Endothelial cell of umbilical vein (primary cell): ENCODE results near the gene CHID1. TPM values are rescaled to one million over a fixed set of nuclear protein-coding genes. Genes with fewer than 3 reads are reported as not detected.

Experiments used
- BruUV-seq: library from RNA; stranded (reverse); fragments of 400-500 nt; replicated peaks from 2 replicates; lab custom pipeline; 2021; lab: Mats Ljungman, UMichigan
- CTCF ChIA-PET: fragments of 300-600, 350-600 bp; sonication (Branson Sonifier 250); formaldehyde crosslinking; loops from one replicate; lab custom pipeline; 2021; ENCODE audit warnings: antibody characterized with exemption, inconsistent platforms; lab: Charles Lee
- POLR2A ChIA-PET: fragments of 300-600, 350-600 bp; sonication (Branson Sonifier 250); formaldehyde crosslinking; loops from one replicate; lab custom pipeline; 2021; ENCODE audit warnings: antibody characterized with exemption, inconsistent platforms; lab: Charles Lee
- DNase-seq: peaks from one replicate; pipeline ENCODE4 v3.0.0-alpha.2; 2011; ENCODE audit warnings: low read depth, low spot score
- FAIRE-seq: peaks from 2 replicates; lab custom pipeline; 2011; peaks lifted over from hg19 to GRCh38; lab: Jason Lieb, UNC
- H2AFZ ChIP-seq: 2 replicates; pipeline ENCODE4 v1.6.0; 2012; ENCODE audit warnings: low read depth, low read length, control low read depth, inconsistent platforms
- H3K27ac ChIP-seq: 2 replicates; pipeline ENCODE4 v1.5.1; 2011; ENCODE audit warnings: low read depth, mild to moderate bottlenecking, control low read depth, low read length, moderate library complexity; ENCODE audit not compliant: insufficient read depth
- H3K27me3 ChIP-seq, 2 experiments: 2 replicates each; pipeline versions ENCODE4 v1.6.0 to v1.6.1; 2011; ENCODE audit warnings: low read length in 2 of 2, mixed read lengths in 1 of 2; ENCODE audit not compliant: control insufficient read depth in 2 of 2, insufficient read depth in 2 of 2
- H3K36me3 ChIP-seq, 2 experiments: 2 replicates in 1 of 2; 3 replicates in 1 of 2; pipeline ENCODE4 v1.5.1; 2011; ENCODE audit warnings: low read length in 2 of 2, mild to moderate bottlenecking in 1 of 2, moderate library complexity in 1 of 2; ENCODE audit not compliant: control insufficient read depth in 2 of 2, insufficient read depth in 2 of 2; ENCODE audit errors: extremely low read depth in 1 of 2
- H3K4me1 ChIP-seq: 3 replicates; pipeline ENCODE4 v1.5.1; 2011; ENCODE audit warnings: mild to moderate bottlenecking, low read length; ENCODE audit not compliant: control insufficient read depth, insufficient read depth; ENCODE audit errors: extremely low read depth
- H3K4me2 ChIP-seq: 2 replicates; pipeline ENCODE4 v1.6.1; 2011; ENCODE audit warnings: low read length, control low read depth, mixed read lengths; ENCODE audit not compliant: insufficient read depth
- H3K4me3 ChIP-seq, 3 experiments: fragments of 200-600 bp in 1 of 3; sonication (generic), shearing (Covaris generic) in 1 of 3; replicated peaks in 1 of 3; 2 replicates each; pipeline ENCODE4 v1.5.1; 2011 to 2016; ENCODE audit warnings: control low read depth in 3 of 3, low read length in 3 of 3, mild to moderate bottlenecking in 2 of 3, inconsistent platforms in 1 of 3, low read depth in 1 of 3, moderate library complexity in 1 of 3; ENCODE audit not compliant: insufficient read depth in 1 of 3
- H3K79me2 ChIP-seq: 2 replicates; pipeline ENCODE4 v1.6.0; 2012; ENCODE audit warnings: low read length, inconsistent platforms; ENCODE audit not compliant: control insufficient read depth, insufficient read depth
- H3K9ac ChIP-seq: replicated peaks from 2 replicates; pipeline ENCODE3; 2011; ENCODE audit warnings: low read length, control low read depth; ENCODE audit not compliant: insufficient read depth; ENCODE audit errors: extremely low read depth
- H3K9me1 ChIP-seq: replicated peaks from 3 replicates; pipeline ENCODE4 v1.6.0; 2011; ENCODE audit warnings: mild to moderate bottlenecking, low read length; ENCODE audit not compliant: control insufficient read depth, insufficient read depth; ENCODE audit errors: extremely low read depth
- H3K9me3 ChIP-seq: replicated peaks from 2 replicates; pipeline ENCODE4 v1.5.1; 2012; ENCODE audit warnings: low read length, inconsistent platforms; ENCODE audit not compliant: control insufficient read depth, insufficient read depth
- H4K20me1 ChIP-seq: replicated peaks from 2 replicates; pipeline ENCODE3; 2011; ENCODE audit warnings: mild to moderate bottlenecking, low read length; ENCODE audit not compliant: control insufficient read depth, insufficient read depth; ENCODE audit errors: extremely low read depth
- EZH2 ChIP-seq: IDR thresholded peaks from 2 replicates; pipeline ENCODE4 v1.6.1; 2012; ENCODE audit warnings: borderline replicate concordance, low read depth, mild to moderate bottlenecking, moderate library complexity, low read length, inconsistent platforms; ENCODE audit not compliant: severe bottlenecking
- FOS ChIP-seq: IDR thresholded peaks from 2 replicates; pipeline ENCODE4 v1.6.1; 2011; ENCODE audit warnings: mild to moderate bottlenecking, low read length, moderate library complexity, borderline replicate concordance; ENCODE audit not compliant: insufficient read depth
- GATA2 ChIP-seq: IDR thresholded peaks from 2 replicates; pipeline ENCODE4 v1.7.0; 2011; ENCODE audit warnings: low read depth, mild to moderate bottlenecking, moderate library complexity, mixed read lengths, low read length; ENCODE audit not compliant: insufficient read length, insufficient read depth
- JUN ChIP-seq: IDR thresholded peaks from 2 replicates; pipeline ENCODE4 v1.6.1; 2011; ENCODE audit warnings: borderline replicate concordance, low read depth; ENCODE audit not compliant: insufficient read length, insufficient read depth
- MYC ChIP-seq: IDR thresholded peaks from one replicate; pipeline ENCODE4 v1.6.1; 2011; ENCODE audit warnings: mild to moderate bottlenecking, low read depth, low read length
- POLR2A ChIP-seq: IDR thresholded peaks from 2 replicates; pipeline ENCODE4 v1.6.1; 2012; ENCODE audit warnings: low read depth, mild to moderate bottlenecking, control low read depth, low read length
- POLR2AphosphoS5 ChIP-seq: IDR thresholded peaks from 2 replicates; pipeline ENCODE4 v1.6.1; 2012; ENCODE audit warnings: low read depth, mild to moderate bottlenecking, control low read depth, low read length, moderate library complexity; ENCODE audit not compliant: insufficient read depth
- dilution Hi-C: fragments of 300-500 bp; cut with MboI; formaldehyde crosslinking; loops from one replicate; pipeline ENCODE4 v1.15.0; 2019; ENCODE audit warnings: low sequenced_read_pairs; ENCODE audit not compliant: extremely low pct_ligation_motif_present
- intact Hi-C: fragments of 100-400 bp; cut with micrococcal nuclease; formaldehyde crosslinking; loops from one replicate; pipeline ENCODE4 v1.10.0; 2022
- polyA plus RNA-seq, 4 experiments: library from polyadenylated mRNA; depleted of rRNA in 3 of 4; stranded (reverse) in 3 of 4; unstranded in 1 of 4; fragments of >200 nt; gene quantifications; 2 replicates each; pipeline versions ENCODE4 v1.2.1 to v1.2.3, GENCODE V29; 2011 to 2012; ENCODE audit warnings: missing spikeins in 1 of 4
- total RNA-seq: library from RNA; stranded (reverse); gene quantifications from 2 replicates; pipeline ENCODE4 v1.2.3, GENCODE V29; 2021
- TF ChIP-seq, protein P1 (sequence below), 2 donors: IDR thresholded peaks; 1 replicate in 1 of 2; 2 replicates in 1 of 2; pipeline ENCODE4 v1.5.1; 2011; ENCODE audit warnings: low read length in 2 of 2, mild to moderate bottlenecking in 2 of 2, moderate library complexity in 2 of 2, control low read depth in 1 of 2, inconsistent platforms in 1 of 2, low read depth in 1 of 2; ENCODE audit not compliant: insufficient read depth in 1 of 2; ENCODE audit errors: extremely low read depth in 1 of 2
- TF ChIP-seq, protein P2 (sequence below): IDR thresholded peaks from 2 replicates; pipeline ENCODE4 v1.6.1; 2011; ENCODE audit not compliant: insufficient read depth, insufficient read length

CHID1 gene
- total and polyA plus RNA-seq, 2 donors (not counting 3 experiments of a cell fraction or from before 2014, with no cell fraction given) = 89.8 to 107 TPM

DNA sequence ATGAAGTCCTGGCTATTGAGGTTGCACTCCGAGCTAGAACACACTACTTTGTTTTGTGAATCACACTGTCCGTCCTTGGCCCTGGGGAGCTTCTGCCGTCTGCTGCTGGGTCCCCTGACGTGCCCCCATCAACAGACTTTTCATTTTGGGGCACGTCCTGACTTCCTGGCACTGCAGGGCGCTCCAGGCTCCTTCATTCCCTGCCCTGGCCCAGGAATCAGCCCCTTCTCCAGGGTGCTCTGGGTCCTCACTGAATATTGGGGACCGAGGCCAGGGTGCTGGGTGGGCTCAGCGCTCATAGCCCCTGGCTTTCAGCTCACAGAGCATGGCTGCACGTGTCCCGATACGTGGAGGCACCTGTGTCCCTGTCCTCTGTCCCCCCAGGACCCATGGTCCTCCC lies 45.7 kb downstream of the CHID1 start:
- Histone ChIP-seq H3K4me1 (no peaks in the 10 kb centered on the region), H3K79me2 (no peaks in the 10 kb centered on the region), H3K9me3 (no peaks in the 10 kb centered on the region), H3K9me1 (no peaks in the 10 kb centered on the region), H3K9ac (no peak overlapping the region), H2AFZ (no peak overlapping the region), H3K27ac (no peak overlapping the region), H3K4me3 (no peak overlapping the region), H4K20me1 (no peaks in the 10 kb centered on the region), H3K4me2 (no peak overlapping the region), H3K36me3 (peaks cover 0 to 11% of the 10 kb centered on the region in 2 experiments), H3K27me3 (no peaks in the 10 kb centered on the region)
- dilution Hi-C loops = no loop called here
- FAIRE-seq (no peak), DNase-seq (no peak)
- intact Hi-C loops = no loop called here
- BruUV-seq = no TSS peak
- TF ChIP-seq FOS = no peak
- no peak for TF ChIP-seq POLR2A
- TF ChIP-seq MYC = no peak
- TF ChIP-seq, protein P1, sequence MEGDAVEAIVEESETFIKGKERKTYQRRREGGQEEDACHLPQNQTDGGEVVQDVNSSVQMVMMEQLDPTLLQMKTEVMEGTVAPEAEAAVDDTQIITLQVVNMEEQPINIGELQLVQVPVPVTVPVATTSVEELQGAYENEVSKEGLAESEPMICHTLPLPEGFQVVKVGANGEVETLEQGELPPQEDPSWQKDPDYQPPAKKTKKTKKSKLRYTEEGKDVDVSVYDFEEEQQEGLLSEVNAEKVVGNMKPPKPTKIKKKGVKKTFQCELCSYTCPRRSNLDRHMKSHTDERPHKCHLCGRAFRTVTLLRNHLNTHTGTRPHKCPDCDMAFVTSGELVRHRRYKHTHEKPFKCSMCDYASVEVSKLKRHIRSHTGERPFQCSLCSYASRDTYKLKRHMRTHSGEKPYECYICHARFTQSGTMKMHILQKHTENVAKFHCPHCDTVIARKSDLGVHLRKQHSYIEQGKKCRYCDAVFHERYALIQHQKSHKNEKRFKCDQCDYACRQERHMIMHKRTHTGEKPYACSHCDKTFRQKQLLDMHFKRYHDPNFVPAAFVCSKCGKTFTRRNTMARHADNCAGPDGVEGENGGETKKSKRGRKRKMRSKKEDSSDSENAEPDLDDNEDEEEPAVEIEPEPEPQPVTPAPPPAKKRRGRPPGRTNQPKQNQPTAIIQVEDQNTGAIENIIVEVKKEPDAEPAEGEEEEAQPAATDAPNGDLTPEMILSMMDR (IDR thresholded peaks at IDR 0.05; ENCODE audit: extremely low read depth in 1 of 2, insufficient read depth in 1 of 2, low read depth in 1 of 2, low read length in 2 of 2) = no peak
- no peak for TF ChIP-seq GATA2
- no peak for TF ChIP-seq POLR2AphosphoS5
- TF ChIP-seq, protein P2, sequence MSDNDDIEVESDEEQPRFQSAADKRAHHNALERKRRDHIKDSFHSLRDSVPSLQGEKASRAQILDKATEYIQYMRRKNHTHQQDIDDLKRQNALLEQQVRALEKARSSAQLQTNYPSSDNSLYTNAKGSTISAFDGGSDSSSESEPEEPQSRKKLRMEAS = no peak
- TF ChIP-seq EZH2 = no peak
- TF ChIP-seq JUN = no peak
- ChIA-PET POLR2A (no interaction called here), CTCF (no interaction called here)
